ENCODE results near the gene NUDT13. TPM values are rescaled to one million over a fixed set of nuclear protein-coding genes. Genes with fewer than 3 reads are reported as not detected.

The NUDT13 gene
- total and polyA plus RNA-seq, 2 of the 4 experiments (the other 2 are of a cell fraction): 0.90 to 1.7 TPM

DNA sequence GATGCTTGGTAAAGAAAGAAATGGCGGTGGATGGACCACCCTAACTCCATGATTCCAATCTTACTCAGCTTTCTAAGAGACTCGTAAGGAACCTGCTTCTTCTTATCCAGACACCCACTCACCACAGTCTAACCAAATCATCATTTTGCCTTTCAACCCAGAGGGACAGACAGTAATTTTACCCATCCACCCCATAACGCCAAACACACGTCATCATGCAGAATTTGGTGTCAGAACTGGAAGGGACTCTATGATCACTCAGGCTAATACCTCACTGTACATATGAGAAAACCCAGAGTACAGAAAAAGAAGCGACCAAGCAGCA lies 57.2 kb downstream of the NUDT13 start:
- CTCF ChIA-PET: interaction anchor here (0.9 kb wide), 1 partner anchor 8 kb away, joined by 3 read pairs; no protein-coding TSS in a partner anchor
- Histone ChIP-seq H3K27ac (ENCODE audit: insufficient read depth, low read length) (peak overlapping the region; percentile 75), H2BK20ac (ENCODE audit: low read depth, low read length) (no peak overlapping the region), H3K79me1 (ENCODE audit: low read depth in 1 of 2, low read length in 2 of 2) (peaks cover 24 to 37% of the 10 kb centered on the region in 2 experiments), H4K91ac (ENCODE audit: insufficient read depth, low read depth, low read length) (peak overlapping the region; percentile 74; the same call in 1 of the 2 replicates), H3K56ac (ENCODE audit: extremely low read depth, insufficient read depth, low read length) (peak overlapping the region; percentile 89), H3K4me1 (ENCODE audit: control insufficient read depth, insufficient read depth, low read length) (no peaks in the 10 kb centered on the region; the same call in 1 of the 2 replicates), H3K23ac (ENCODE audit: low read depth, low read length) (peak overlapping the region; percentile 98), H3K36me3 (ENCODE audit: control insufficient read depth, insufficient read depth, low read length) (peaks cover 7% of the 10 kb centered on the region), H3K14ac (replicated peaks; ENCODE audit: low read depth, low read length) (peak overlapping the region; percentile 96), H4K20me1 (ENCODE audit: insufficient read depth, low read length) (peaks cover 5% of the 10 kb centered on the region), H2BK5ac (ENCODE audit: low read depth, low read length, poor library complexity, severe bottlenecking) (peak overlapping the region; percentile 81), H4K5ac (ENCODE audit: low read depth, low read length) (peak overlapping the region; percentile 80), H2BK15ac (ENCODE audit: low read depth, low read length) (0 out of 3 replicates have a peak overlapping the region, but pooled peaks have one; percentile 22), H3K27me3 (ENCODE audit: control insufficient read depth, insufficient read depth, low read length) (no peaks in the 10 kb centered on the region), H2AFZ (replicated peaks; ENCODE audit: low read length, poor library complexity) (peak overlapping the region; percentile 96), H3K9me3 (ENCODE audit: control insufficient read depth, insufficient read depth, low read length) (no peaks in the 10 kb centered on the region), H2AK5ac (ENCODE audit: low read depth, low read length) (peak overlapping the region; percentile 92), H2AK9ac (replicated peaks; ENCODE audit: low read depth, low read length, poor library complexity) (peak overlapping the region; percentile 87), H3K4me2 (ENCODE audit: low read depth, low read length) (peak overlapping the region; percentile 89), H3K9me1 (ENCODE audit: insufficient read depth, low read length) (no peaks in the 10 kb centered on the region), H3K4me3 (ENCODE audit: insufficient read depth, low read depth, low read length) (peak overlapping the region; percentile 79), H3K18ac (ENCODE audit: low read depth, low read length) (peak overlapping the region; percentile 21; the same call in 1 of the 2 replicates), H3K9ac (ENCODE audit: low read depth, low read length) (peak overlapping the region; percentile 88), H4K8ac (ENCODE audit: low read depth in 2 of 2, low read length in 2 of 2) (peak overlapping the region; percentile 82 to 98), H2BK120ac (ENCODE audit: low read depth, low read length) (no peak overlapping the region), H3K4ac (ENCODE audit: low read depth, low read length) (peak overlapping the region; percentile 93)
- in situ Hi-C loops (cut with MboI; ENCODE audit: low sequenced_read_pairs): no loop called here
- DNase-seq: peak; percentile 28
- WGBS, 2 experiments (ENCODE audit: extremely low coverage in 2 of 2, insufficient read length in 1 of 2): no CpG with 5 or more reads among the region's 5 CpGs
- dilution Hi-C loops (cut with HindIII; ENCODE audit: low sequenced_read_pairs, unreplicated experiment): no loop called here
- no peak for ATAC-seq (ENCODE audit: low read depth)
- no TSS peak for BruUV-seq (replicated peaks)
- TF ChIP-seq NFE2L2 (IDR thresholded peaks at IDR 0.05; ENCODE audit: low read depth, low read length) (no peak), SMC3 (IDR thresholded peaks at IDR 0.05; ENCODE audit: low read depth, low read length) (no peak), RCOR1 (IDR thresholded peaks at IDR 0.05; ENCODE audit: insufficient replicate concordance, low read length) (no peak), RFX5 (IDR thresholded peaks at IDR 0.05; ENCODE audit: low read depth, low read length) (no peak), BHLHE40 (IDR thresholded peaks at IDR 0.05; ENCODE audit: low read depth, low read length) (no peak), FOS (IDR thresholded peaks at IDR 0.05; ENCODE audit: low read depth, low read length) (no peak), CHD1 (IDR thresholded peaks at IDR 0.05; ENCODE audit: low read depth, low read length) (no peak), RAD21 (IDR thresholded peaks at IDR 0.05; ENCODE audit: low read length) (no peak), MAZ (IDR thresholded peaks at IDR 0.05; ENCODE audit: borderline replicate concordance, low read depth, low read length) (no peak), POLR2A (IDR thresholded peaks at IDR 0.05; ENCODE audit: low read depth, low read length) (no peak)
- TF ChIP-seq, protein P1, sequence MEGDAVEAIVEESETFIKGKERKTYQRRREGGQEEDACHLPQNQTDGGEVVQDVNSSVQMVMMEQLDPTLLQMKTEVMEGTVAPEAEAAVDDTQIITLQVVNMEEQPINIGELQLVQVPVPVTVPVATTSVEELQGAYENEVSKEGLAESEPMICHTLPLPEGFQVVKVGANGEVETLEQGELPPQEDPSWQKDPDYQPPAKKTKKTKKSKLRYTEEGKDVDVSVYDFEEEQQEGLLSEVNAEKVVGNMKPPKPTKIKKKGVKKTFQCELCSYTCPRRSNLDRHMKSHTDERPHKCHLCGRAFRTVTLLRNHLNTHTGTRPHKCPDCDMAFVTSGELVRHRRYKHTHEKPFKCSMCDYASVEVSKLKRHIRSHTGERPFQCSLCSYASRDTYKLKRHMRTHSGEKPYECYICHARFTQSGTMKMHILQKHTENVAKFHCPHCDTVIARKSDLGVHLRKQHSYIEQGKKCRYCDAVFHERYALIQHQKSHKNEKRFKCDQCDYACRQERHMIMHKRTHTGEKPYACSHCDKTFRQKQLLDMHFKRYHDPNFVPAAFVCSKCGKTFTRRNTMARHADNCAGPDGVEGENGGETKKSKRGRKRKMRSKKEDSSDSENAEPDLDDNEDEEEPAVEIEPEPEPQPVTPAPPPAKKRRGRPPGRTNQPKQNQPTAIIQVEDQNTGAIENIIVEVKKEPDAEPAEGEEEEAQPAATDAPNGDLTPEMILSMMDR (conservative IDR thresholded peaks at IDR 0.05; ENCODE audit: low read depth, low read length): no peak
- TF ChIP-seq, protein P2, sequence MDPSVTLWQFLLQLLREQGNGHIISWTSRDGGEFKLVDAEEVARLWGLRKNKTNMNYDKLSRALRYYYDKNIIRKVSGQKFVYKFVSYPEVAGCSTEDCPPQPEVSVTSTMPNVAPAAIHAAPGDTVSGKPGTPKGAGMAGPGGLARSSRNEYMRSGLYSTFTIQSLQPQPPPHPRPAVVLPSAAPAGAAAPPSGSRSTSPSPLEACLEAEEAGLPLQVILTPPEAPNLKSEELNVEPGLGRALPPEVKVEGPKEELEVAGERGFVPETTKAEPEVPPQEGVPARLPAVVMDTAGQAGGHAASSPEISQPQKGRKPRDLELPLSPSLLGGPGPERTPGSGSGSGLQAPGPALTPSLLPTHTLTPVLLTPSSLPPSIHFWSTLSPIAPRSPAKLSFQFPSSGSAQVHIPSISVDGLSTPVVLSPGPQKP (IDR thresholded peaks at IDR 0.05; ENCODE audit: borderline replicate concordance, low read depth, low read length): no peak
- TF ChIP-seq, protein P3, sequence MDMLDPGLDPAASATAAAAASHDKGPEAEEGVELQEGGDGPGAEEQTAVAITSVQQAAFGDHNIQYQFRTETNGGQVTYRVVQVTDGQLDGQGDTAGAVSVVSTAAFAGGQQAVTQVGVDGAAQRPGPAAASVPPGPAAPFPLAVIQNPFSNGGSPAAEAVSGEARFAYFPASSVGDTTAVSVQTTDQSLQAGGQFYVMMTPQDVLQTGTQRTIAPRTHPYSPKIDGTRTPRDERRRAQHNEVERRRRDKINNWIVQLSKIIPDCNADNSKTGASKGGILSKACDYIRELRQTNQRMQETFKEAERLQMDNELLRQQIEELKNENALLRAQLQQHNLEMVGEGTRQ (IDR thresholded peaks at IDR 0.05; ENCODE audit: low read depth, low read length): no peak
- intact Hi-C loops (cut with micrococcal nuclease): no loop called here
- POLR2A ChIA-PET (ENCODE audit: unreplicated experiment): interaction anchor here (0.6 kb wide), 1 partner anchor 72 kb away, joined by 18 read pairs; no protein-coding TSS in a partner anchor
